Neural cell (in vitro differentiated cells): ENCODE measurements around the gene RANGRF. TPM values are rescaled to one million over a fixed set of nuclear protein-coding genes. Genes with fewer than 3 reads are reported as not detected.

ENCODE experiments used
- H2AFZ ChIP-seq: fragments of 200-600, 300-800 bp; sonication (generic), shearing (Covaris generic); 2 replicates; pipeline ENCODE4 v1.6.0; 2014; ENCODE audit warnings: low read depth, mild to moderate bottlenecking, antibody characterized with exemption, low read length, moderate library complexity
- H3F3A ChIP-seq: fragments of 200-600 bp; shearing (Covaris generic); 2 replicates; pipeline ENCODE4 v1.6.1; 2016; ENCODE audit warnings: mild to moderate bottlenecking, moderate library complexity, mixed read lengths, antibody characterized with exemption, low read length; ENCODE audit not compliant: insufficient read depth, poor library complexity, severe bottlenecking
- H3K27ac ChIP-seq: fragments of 200-600, 300-800 bp; sonication (generic), shearing (Covaris generic); 2 replicates; pipeline ENCODE4 v1.5.1; 2014; ENCODE audit warnings: mild to moderate bottlenecking, low read length, moderate library complexity
- H3K27me3 ChIP-seq: fragments of 300-800, 200-600 bp; sonication (generic), shearing (Covaris generic); 2 replicates; pipeline ENCODE4 v1.6.0; 2014; ENCODE audit warnings: mild to moderate bottlenecking, low read depth, low read length, moderate library complexity; ENCODE audit not compliant: insufficient read depth
- H3K36me3 ChIP-seq: fragments of 300-800, 200-600 bp; sonication (generic), shearing (Covaris generic); 2 replicates; pipeline ENCODE4 v1.5.1; 2014; ENCODE audit warnings: mild to moderate bottlenecking, antibody characterized with exemption, low read length, moderate library complexity; ENCODE audit not compliant: insufficient read depth
- H3K4me2 ChIP-seq: fragments of 300-800, 200-600 bp; sonication (generic), shearing (Covaris generic); 2 replicates; pipeline ENCODE4 v1.6.0; 2014; ENCODE audit warnings: mild to moderate bottlenecking, low read length
- H3K4me3 ChIP-seq: fragments of 300-800, 200-600 bp; sonication (generic), shearing (Covaris generic); 2 replicates; pipeline ENCODE4 v1.5.1; 2014; ENCODE audit warnings: mild to moderate bottlenecking, low read length, moderate library complexity
- H3K79me2 ChIP-seq: fragments of 200-600 bp; shearing (Covaris generic); replicated peaks from 2 replicates; pipeline ENCODE4 v1.6.0; 2014; ENCODE audit warnings: mild to moderate bottlenecking, low read length, moderate library complexity; ENCODE audit not compliant: insufficient read depth
- H3K9ac ChIP-seq: fragments of 300-800, 200-600 bp; sonication (generic), shearing (Covaris generic); 2 replicates; pipeline ENCODE4 v1.6.1; 2016; ENCODE audit warnings: mild to moderate bottlenecking, low read length, mixed read lengths
- H3K9me2 ChIP-seq: fragments of 200-600 bp; shearing (Covaris generic); 2 replicates; pipeline ENCODE4 v1.6.1; 2016; ENCODE audit warnings: mild to moderate bottlenecking, low read length, mixed read lengths; ENCODE audit not compliant: insufficient read depth
- H3K9me3 ChIP-seq: fragments of 200-600, 300-800 bp; sonication (generic), shearing (Covaris generic); 2 replicates; pipeline ENCODE4 v1.6.1; 2016; ENCODE audit warnings: mild to moderate bottlenecking, mixed run types, low read length, moderate library complexity, mixed read lengths
- H4K20me1 ChIP-seq: fragments of 200-600 bp; shearing (Covaris generic); 2 replicates; pipeline ENCODE4 v1.6.1; 2016; ENCODE audit warnings: mild to moderate bottlenecking, mixed run types; ENCODE audit not compliant: insufficient read depth
- EP300 ChIP-seq: fragments of 450-650 bp; conservative IDR thresholded peaks from 2 replicates; pipeline ENCODE4 v1.6.1; 2014; ENCODE audit warnings: antibody characterized with exemption, mild to moderate bottlenecking, moderate library complexity; ENCODE audit not compliant: poor library complexity, severe bottlenecking
- EZH2 ChIP-seq: fragments of 200-600, 300-800 bp; shearing (Covaris generic), sonication (generic); IDR thresholded peaks from 2 replicates; pipeline ENCODE4 v1.6.1; 2014; ENCODE audit warnings: antibody characterized with exemption, low read length, borderline replicate concordance, mild to moderate bottlenecking; ENCODE audit not compliant: insufficient read depth, poor library complexity, severe bottlenecking
- MXI1 ChIP-seq: fragments of 450-650 bp; conservative IDR thresholded peaks from 2 replicates; pipeline ENCODE4 v1.6.1; 2014; ENCODE audit warnings: antibody characterized with exemption, mild to moderate bottlenecking; ENCODE audit not compliant: poor library complexity, severe bottlenecking
- POLR2AphosphoS5 ChIP-seq: IDR thresholded peaks from 2 replicates; pipeline ENCODE4 v1.6.1; 2012
- RAD21 ChIP-seq: fragments of 450-650 bp; conservative IDR thresholded peaks from 2 replicates; pipeline ENCODE4 v1.6.1; 2014; ENCODE audit warnings: antibody characterized with exemption, mild to moderate bottlenecking, moderate library complexity
- REST ChIP-seq: IDR thresholded peaks from 2 replicates; pipeline ENCODE4 v1.6.1; 2012; ENCODE audit warnings: borderline replicate concordance
- SMC3 ChIP-seq: fragments of 450-650 bp; conservative IDR thresholded peaks from 2 replicates; pipeline ENCODE4 v1.6.1; 2014; ENCODE audit warnings: antibody characterized with exemption, mild to moderate bottlenecking, moderate library complexity; ENCODE audit not compliant: poor library complexity
- TAF1 ChIP-seq: IDR thresholded peaks from 2 replicates; pipeline ENCODE4 v1.6.1; 2012; ENCODE audit warnings: low read depth
- polyA plus RNA-seq: library from polyadenylated mRNA; depleted of rRNA; stranded (reverse); fragments of >200 nt; gene quantifications from 2 replicates; pipeline ENCODE4 v1.2.3, GENCODE V29; 2014
- TF ChIP-seq, protein P1 (sequence below): fragments of 450-650 bp; IDR thresholded peaks from 2 replicates; pipeline ENCODE4 v1.5.1; 2014; ENCODE audit warnings: antibody characterized with exemption, mild to moderate bottlenecking, moderate library complexity; ENCODE audit not compliant: poor library complexity, severe bottlenecking

The RANGRF gene
- polyA plus RNA-seq, 1 donor from 2014 or later = 20.9 TPM

DNA sequence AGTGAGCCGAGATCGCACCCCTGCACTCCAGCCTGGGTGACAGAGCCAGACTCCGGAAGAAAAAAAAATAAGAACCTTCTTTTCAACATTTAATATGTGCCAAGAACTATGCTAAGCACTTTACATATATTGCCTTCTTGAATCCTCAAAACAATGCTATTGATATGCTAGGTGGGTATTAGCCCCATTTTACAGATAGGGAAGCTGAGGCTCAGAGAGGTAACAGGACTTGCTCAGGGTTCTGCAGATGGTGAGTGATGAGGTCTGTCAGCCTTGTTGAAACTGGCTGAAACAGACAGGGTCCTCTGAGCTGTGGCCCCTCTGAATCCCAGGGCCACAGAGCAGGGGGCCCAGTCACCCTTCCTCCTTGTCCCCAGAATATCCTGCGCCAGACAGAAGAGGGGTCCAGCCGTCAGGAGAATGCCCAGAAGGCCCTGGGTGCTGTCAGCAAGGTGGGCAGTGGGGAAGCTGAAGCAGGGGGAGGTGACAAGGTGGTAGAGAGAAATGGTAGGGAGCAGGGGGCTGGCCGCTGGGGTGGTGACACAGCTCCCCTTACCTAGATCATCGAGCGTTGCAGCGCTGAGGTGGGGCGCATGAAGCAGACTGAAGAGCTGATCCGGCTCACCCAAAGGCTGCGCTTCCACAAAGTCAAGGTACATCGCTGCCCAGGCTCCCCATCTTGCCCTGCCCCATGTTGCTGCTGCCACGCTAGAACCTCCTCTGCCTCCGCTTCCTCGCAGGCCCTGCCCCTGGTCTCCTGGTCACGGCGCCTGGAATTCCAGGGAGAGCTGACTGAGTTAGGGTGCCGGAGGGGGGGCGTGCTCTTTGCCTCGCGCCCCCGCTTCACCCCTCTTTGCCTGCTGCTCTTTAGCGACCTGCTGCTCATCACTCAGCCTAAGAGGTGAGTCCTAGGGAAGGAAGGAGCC lies 29.8 kb downstream of the RANGRF start:
- no peak overlapping the region for H3K9ac ChIP-seq
- no peak overlapping the region for H2AFZ ChIP-seq
- H3K4me3 ChIP-seq = no peak overlapping the region
- no peaks in the 10 kb centered on the region for H3F3A ChIP-seq
- no peaks in the 10 kb centered on the region for H3K9me2 ChIP-seq
- TF ChIP-seq EZH2 = no peak
- TF ChIP-seq POLR2AphosphoS5 = no peak
- TF ChIP-seq MXI1 = no peak
- TF ChIP-seq EP300 = no peak
- TF ChIP-seq SMC3 = no peak
- TF ChIP-seq, protein P1, sequence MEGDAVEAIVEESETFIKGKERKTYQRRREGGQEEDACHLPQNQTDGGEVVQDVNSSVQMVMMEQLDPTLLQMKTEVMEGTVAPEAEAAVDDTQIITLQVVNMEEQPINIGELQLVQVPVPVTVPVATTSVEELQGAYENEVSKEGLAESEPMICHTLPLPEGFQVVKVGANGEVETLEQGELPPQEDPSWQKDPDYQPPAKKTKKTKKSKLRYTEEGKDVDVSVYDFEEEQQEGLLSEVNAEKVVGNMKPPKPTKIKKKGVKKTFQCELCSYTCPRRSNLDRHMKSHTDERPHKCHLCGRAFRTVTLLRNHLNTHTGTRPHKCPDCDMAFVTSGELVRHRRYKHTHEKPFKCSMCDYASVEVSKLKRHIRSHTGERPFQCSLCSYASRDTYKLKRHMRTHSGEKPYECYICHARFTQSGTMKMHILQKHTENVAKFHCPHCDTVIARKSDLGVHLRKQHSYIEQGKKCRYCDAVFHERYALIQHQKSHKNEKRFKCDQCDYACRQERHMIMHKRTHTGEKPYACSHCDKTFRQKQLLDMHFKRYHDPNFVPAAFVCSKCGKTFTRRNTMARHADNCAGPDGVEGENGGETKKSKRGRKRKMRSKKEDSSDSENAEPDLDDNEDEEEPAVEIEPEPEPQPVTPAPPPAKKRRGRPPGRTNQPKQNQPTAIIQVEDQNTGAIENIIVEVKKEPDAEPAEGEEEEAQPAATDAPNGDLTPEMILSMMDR = no peak
- no peak for TF ChIP-seq RAD21
- no peak for TF ChIP-seq TAF1
- TF ChIP-seq REST = no peak
- H3K27ac ChIP-seq = no peak overlapping the region
- H3K36me3 ChIP-seq = no peaks in the 10 kb centered on the region
- no peaks in the 10 kb centered on the region for H3K79me2 ChIP-seq
- no peaks in the 10 kb centered on the region for H3K9me3 ChIP-seq
- peaks cover 22% of the 10 kb centered on the region for H3K27me3 ChIP-seq
- H3K4me2 ChIP-seq = no peak overlapping the region
- H4K20me1 ChIP-seq = no peaks in the 10 kb centered on the region

GRCh38 chr17:8320262-8320661 lies 31.8 kb downstream of the RANGRF start:
- no peaks in the 10 kb centered on the region for H3K9me3 ChIP-seq
- H3K27me3 ChIP-seq = peaks cover 15% of the 10 kb centered on the region
- no peak overlapping the region for H3K9ac ChIP-seq
- no peaks in the 10 kb centered on the region for H3F3A ChIP-seq
- no peak for TF ChIP-seq RAD21
- TF ChIP-seq EZH2 = no peak
- TF ChIP-seq POLR2AphosphoS5 = no peak
- TF ChIP-seq TAF1 = no peak
- TF ChIP-seq SMC3 = no peak
- TF ChIP-seq, protein P1 = no peak
- H3K9me2 ChIP-seq = no peaks in the 10 kb centered on the region
- no peak overlapping the region for H3K4me2 ChIP-seq
- H3K4me3 ChIP-seq = no peak overlapping the region
- H2AFZ ChIP-seq = no peak overlapping the region
- no peaks in the 10 kb centered on the region for H4K20me1 ChIP-seq
- no peak overlapping the region for H3K27ac ChIP-seq
- no peaks in the 10 kb centered on the region for H3K79me2 ChIP-seq
- no peaks in the 10 kb centered on the region for H3K36me3 ChIP-seq
